ENCODE measurements around the gene LSM14A. TPM values are rescaled to one million over a fixed set of nuclear protein-coding genes. Genes with fewer than 3 reads are reported as not detected.
A peak's percentile ranks its signal among the peaks of the same experiment; 100 is the strongest.
"Not testable (repeated sequence)": the region's sequence is repeated elsewhere in the genome, so short reads cannot be mapped to it uniquely, and the experiment has no call there.

LSM14A gene
- total RNA-seq, 1 donor from 2014 or later: 86.3 TPM

DNA sequence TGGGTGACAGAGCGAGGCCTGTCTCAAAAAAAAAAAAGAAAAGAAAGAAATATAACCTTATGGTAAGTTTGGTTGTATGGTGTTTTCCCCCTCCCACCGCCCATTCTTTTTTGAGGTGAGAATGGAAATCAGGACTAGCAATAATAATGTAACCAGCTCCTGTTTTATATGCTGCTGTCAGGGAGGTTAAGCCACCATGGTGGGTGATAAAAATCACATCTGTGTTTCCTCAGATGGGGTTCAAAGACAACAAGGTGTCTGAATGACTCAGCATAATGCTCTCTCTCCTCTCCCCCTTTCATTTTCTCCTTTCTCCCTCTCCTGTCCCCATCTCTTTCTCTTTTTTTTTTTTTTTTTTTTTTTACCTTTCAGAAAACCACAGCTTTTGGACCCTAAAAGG lies 53.7 kb downstream of the LSM14A start:
- DNase-seq (ENCODE audit: extremely low read depth, low read depth, low spot score): no peak

DNA sequence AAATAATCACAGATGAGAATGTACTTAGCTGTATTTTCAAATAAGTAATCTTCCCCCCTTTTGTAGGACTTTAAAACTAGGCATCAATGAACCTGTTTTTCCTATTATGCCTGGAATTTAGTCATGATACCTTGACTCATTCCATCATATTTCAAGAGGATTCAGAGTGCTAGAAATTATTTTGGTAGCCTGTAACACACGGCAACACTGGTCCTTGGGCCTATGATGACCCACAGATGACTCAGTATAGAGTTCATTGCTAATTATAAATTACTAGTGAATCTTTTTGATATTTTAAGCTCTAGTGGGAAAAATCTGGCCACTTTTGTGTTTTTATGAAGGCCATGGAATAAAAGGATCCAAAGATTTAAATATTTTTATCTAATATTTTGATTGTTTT lies 56.0 kb downstream of the LSM14A start:
- no peak for DNase-seq (ENCODE audit: extremely low read depth, low read depth, low spot score)

DNA sequence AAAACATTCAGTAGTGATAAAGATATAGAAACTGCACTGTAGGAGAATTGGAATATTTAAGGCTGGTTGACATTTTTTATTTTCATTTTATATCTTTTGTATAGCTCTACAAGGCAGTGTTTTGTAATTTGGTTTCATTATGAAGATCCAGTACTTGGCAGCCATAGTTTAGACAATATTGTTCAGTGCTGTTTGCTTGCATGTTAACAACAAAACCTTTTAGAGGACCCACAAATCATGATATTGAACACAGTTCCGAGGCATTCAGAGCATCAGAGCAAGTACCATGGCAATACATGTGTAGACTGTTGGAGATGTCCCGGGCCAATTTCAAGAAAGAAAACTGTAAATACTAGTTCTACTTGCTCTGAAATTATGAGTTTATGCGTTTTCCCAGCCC lies 56.5 kb downstream of the LSM14A start:
- no peak for DNase-seq (ENCODE audit: extremely low read depth, low read depth, low spot score)

DNA sequence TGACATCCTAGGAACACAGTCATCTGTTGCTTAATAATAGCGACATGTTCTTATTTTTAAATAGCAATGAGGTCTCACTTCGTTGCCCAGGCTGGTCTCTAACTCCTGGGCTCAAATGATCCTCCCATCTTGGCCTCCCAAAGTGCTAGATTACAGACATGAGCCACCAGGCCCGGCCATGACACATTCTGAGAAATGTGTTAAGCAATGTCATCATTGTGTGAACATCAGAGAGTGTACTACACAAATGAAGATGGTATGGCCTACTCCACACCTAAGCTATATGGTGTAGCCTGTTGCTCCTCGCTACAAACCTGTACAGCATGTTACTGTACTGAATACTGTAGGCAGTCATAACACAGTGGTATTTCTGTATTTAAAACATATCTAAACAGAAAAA lies 57.4 kb downstream of the LSM14A start:
- DNase-seq (ENCODE audit: extremely low read depth, low read depth, low spot score): no peak

DNA sequence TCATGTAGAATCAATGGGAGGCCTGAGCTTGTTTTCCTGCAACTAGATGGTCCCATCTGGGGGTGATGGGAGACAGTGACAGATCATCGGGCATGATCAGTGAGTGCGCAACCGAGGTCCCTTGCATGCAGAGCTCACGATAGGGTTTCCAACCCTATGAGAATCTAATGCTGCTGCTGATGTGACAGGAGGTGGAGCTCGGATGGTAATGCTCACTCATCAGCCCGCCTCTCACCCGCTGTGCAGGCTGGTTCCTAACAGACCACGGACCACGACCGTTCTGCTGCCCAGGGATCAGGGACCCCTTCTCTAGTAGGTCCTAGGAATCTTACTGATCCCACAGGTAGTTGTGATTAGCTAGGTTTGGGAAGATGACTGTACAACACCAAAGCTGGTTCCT lies 58.5 kb downstream of the LSM14A start:
- no peak for DNase-seq (ENCODE audit: extremely low read depth, low read depth, low spot score)

DNA sequence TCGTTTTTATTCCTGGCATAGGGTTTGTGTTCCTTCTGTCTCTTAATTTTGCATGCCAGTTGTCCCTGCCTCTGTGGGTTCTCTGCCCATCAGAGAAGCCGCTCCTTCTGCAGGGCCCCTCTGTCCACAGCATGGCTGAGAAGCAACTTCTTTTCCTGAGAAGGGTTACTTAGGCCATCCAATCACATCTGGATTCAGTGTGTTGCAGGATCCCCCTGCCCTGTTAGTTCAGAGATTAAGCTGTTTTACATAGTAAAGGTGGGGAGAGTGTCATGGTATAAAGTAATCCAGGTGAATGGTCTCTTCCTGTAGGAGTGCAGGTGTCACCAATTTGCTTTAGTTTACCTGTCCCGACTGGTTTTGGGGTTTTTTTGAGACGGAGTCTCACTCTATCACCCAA lies 59.1 kb downstream of the LSM14A start:
- no peak for DNase-seq (ENCODE audit: extremely low read depth, low read depth, low spot score)

DNA sequence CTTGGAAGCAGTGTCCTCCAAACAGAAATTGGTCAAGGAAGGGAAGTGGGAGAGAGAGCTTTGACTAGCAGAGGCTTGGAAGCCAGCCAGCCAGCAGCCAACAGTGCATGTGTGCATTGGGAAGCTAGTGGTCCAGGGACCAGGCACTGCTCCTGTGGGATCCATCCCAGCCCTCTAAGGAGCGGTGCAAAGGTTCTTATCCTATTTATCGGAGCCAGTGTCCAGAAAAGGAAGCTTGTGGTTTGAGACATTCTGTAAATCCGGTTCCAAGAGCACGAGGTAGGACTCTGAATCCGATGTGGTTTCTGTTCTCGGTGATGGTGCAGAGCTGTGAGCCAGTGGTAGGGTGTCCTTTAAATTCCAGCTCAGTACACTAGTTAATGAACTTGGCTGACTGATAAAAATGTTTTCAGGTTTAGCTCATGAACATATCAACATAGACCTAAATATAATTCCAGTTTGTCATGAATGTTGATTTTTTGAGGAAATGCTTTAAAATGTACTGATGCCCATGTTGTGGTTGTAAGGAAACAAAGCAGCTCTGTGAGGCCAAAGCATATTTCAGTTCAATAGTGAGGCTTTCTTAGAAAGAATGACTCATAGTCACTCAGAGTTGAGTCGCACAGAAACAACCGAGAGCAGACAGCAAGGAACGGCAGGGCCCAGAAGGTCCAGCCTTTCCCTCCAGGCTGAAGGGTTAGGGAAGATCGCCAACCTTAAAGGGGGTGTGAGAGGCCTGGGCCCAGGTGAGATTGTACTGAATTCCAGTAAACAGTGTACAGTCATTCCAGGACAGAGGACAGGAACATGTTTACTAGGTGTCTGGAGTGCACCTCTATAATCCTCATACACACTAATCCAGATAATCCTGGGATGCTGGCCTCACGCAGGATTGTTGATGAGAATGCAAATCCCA lies 60.5 kb downstream of the LSM14A start:
- DNase-seq (ENCODE audit: extremely low read depth, low read depth, low spot score): peak; percentile 72

DNA sequence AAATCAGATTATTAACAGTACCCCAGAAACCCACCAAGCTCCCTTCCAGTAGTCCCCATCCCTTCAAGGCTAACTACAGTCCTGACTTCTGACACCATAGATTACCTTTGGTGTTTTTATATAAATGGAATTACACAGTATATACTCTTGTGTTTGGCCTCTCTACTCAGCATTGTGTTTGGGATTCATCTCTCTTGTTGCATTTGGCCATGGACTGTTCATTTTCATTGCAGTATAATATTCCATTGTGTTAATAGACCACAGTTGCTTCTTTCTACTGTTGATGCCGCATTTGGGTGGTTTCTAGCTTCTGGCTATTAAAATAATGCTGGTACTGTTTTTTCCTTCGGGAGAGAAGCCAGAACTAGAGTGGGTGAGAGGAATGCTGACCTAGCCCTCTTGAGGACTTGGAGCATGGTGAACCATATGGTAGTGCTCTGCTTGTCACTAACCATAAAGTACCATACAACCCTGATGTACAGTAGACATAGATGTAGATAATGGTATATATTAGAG lies 63.2 kb downstream of the LSM14A start:
- DNase-seq (ENCODE audit: extremely low read depth, low read depth, low spot score): no peak

DNA sequence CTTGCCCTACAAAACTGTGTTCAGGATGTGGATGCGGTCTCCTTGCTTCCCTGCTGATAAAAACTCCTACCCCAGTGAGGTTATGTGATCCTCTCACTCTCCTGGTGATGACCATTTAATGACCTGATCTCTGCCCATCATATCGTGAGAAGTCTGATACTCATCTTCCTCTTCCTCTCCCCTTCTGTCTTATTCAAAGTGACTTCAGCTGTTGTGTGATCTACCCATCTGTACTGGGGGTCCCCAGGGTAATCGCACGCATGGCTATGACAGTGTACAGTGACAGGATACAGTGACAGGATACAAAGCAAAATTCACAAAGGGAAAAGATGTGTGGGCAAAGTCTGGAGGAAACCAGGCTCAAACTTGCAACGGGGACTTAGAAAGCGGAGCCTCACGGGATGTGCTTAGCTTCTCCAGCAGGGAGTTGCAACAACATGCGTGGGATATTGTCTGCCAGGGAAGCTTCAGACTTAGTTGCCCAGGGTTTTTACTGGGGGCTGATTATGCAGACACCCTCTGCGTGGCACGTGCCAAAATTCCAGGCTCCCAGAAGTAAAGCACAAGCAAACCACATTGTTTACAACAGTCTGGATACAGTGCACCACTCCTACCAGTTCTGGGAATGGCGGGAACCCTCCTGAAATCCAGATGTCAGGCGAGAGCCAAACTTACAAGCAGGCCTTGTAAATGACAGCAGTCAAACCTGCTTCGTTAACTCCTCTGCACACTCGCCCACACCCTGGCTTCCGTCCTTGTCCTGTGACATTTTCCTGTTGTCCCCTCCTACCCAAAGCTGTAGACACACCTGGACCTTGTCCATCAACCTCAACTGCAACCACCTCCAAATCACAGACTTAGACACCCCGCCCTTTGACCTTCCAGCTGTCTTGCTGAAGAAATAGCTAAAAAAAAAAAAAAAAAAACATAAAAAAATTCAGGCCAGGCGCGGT lies 64.0 kb downstream of the LSM14A start:
- DNase-seq (ENCODE audit: extremely low read depth, low read depth, low spot score): no peak

DNA sequence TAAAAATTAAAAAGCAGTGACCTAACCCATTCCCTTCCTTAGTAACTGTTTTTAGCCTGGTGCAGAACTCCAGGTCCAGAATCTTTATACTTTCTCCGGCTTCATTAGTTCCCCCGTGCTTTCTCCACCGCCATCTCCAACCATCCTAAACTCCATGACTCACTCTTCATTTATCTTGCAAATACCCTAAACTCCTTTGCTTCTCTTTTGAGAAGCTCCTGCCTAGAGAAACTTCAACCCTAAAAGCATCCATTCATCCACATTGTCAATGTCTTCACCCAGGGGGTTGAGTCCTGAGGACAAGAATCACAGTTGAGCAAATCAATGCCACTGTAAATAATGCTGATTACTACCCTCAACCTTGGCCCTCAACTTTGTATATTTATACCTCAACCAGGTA lies 65.0 kb downstream of the LSM14A start:
- DNase-seq (ENCODE audit: extremely low read depth, low read depth, low spot score): no peak

DNA sequence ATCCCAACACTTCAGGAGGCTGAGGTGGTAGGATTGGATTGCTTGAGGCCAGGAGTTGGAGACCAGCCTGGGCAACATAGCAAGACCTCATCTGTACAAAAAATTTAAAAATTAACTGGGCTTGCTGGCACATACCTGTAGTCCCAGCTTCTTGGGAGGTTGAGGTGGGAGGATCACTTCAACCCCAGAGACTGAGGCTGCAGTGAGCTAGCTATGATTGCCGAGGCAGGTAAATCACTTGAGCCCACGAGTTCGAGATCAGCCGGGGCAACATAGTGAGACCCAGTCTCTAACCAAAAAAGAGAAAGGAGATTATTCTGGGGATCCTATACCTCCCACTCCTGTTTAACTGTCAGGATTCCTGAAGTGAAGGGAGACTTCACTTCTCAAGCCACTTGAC lies 65.6 kb downstream of the LSM14A start:
- no peak for DNase-seq (ENCODE audit: extremely low read depth, low read depth, low spot score)

DNA sequence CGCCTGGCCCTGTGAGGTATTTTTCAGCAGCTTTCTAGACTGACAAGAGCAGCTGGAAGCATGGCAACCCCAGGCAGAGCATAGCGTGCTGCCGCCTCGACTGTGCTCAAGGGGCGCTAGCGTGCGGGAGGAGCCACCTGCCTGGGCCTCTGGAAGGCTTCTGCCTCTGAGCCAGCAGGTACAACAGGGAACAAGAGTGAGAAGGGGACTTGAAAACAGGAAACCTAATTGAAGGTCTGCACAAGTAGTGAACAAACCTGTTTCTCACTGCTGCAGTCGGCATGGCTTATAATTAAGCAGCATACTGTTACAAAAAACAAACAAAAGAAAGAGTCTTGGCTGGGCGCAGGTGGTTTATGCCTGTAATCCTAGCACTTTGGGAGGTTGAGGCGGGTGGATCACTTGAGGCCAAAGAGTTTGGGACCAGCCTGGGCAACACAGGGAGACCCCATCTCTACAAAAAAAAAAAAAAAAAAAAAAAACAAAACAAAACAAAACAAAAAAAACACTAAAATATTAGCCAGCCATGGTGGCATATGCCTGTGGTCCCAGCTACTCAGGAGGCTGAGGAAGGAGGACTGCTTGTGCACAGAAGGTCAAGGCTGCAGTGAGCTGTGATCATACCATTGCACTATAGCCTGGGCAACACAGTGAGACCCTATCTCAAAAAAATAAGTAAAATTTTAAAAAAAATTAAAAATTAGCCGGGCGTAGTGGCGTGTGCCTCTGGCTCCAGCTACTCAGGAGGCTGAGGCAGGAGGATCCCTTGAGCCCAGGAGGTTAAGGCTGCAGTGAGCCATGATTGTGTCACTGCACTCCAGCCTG lies 69.4 kb downstream of the LSM14A start:
- DNase-seq (ENCODE audit: extremely low read depth, low read depth, low spot score): no peak

DNA sequence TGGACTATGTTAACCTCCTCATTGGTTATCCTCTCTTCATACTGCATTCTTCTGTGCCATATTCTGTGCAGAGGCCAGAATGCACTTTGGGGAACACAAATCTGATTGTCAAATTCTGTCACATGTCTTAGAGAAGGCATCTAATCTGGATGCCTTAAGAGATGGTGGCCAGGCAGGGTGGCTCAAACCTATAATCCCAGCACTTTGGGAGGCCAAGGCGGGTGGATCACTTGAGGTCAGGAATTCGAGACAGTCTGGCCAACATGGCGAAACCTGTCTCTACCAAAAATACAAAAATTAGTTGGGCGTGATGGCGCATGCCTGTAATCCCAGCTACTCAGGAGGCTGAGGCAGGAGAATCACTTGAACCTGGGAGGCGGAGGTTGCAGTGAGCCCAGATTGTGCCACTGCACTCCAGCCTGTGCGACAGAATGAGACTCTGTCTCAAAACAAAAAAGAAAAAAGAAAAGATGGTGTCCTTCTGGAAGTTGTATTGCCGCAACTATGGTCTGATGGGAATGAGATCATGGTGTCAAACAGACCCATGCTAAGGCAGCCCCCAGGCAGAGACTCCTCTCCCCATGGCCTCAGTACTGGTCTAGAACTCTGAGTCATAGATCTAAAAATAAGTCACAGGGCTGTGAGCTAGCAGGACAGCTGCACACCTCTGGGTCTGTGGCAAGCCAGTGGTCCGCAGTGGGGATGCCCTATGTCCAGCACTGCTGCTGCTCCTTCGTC lies 71.0 kb downstream of the LSM14A start:
- DNase-seq (ENCODE audit: extremely low read depth, low read depth, low spot score): not testable (repeated sequence)

DNA sequence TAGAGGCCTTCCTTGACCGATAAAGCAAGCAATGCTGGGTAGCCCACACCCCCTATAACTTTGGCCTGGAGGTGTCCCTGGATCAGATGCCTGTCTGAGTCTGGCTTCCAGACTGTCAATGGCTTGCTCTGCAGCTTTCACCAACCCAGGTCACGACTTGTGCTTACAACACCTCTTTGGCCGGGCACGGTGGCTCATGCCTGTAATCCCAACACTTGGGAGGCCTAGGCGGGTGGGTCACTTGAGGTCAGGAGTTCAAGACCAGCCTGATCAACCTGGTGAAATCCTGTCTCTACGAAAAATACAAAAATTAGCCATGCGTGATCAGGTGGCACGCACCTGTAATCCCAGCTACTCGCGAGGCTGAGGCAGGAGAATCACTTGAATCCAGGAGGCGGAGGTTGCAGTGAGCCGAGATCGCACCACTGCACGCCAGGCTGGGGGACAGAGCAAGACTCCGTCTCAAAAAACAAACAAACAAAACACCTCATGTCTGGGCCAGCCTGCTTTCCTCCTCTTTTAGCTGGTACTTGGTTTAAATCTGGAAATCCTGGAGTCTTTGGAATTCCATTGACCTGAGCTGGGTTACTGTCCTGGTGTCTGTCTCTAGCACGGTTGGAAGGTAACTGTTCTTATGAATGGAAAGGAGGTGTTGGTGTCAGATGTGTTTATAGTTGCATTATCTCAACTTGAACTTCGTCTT lies 71.7 kb downstream of the LSM14A start:
- no peak for DNase-seq (ENCODE audit: extremely low read depth, low read depth, low spot score)

DNA sequence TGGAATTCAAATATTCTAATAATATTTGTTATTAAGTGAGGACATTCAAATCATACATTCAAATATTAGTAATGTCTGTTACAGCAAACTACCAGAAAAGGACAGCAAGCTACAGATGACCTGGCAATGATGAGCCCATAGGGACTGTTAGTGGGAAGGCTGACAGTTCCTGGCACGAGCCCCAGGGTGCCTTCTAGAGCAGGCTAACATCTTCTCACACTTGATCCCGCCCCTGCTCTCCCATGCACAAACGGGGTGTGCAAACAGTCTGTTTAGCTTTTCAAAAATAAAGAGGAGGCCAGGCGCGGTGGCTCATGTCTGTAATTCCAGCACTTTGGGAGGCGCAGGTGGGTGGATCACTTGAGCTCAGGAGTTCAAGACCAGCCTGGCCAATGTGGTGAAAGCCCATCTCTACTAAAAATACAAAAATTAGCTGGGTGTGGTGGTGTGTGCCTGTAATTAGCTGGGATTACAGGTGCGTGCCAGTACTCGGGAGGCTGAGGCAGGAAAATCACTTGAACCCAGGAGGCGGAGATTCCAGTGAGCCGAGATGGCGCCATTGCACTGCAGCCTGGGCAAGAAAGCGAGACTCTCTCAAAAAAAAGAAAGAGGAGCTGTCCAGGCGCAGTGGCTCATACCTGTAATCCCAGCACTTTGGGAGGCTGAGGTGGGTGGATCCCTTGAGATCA lies 72.5 kb downstream of the LSM14A start:
- no peak for DNase-seq (ENCODE audit: extremely low read depth, low read depth, low spot score)

DNA sequence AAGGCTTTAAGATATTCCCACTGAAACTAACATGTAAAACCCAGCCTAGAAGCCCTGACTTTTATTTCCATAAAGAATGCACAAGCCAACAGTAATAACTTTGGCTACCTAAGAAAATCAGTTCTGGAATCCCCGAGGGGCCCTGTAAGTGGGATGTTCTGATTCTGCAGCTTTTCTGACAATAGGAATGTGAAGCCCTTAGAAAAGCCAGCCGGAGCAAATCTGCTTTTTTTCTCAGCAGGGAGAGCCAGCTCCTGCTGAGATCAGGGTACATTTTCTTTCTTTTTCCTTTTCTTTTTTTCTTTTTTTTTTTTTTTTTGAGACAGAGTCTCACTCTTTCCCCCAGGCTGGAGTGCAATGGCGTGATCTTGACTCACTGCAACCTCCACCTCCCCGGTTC lies 74.0 kb downstream of the LSM14A start:
- DNase-seq (ENCODE audit: extremely low read depth, low read depth, low spot score): no peak

DNA sequence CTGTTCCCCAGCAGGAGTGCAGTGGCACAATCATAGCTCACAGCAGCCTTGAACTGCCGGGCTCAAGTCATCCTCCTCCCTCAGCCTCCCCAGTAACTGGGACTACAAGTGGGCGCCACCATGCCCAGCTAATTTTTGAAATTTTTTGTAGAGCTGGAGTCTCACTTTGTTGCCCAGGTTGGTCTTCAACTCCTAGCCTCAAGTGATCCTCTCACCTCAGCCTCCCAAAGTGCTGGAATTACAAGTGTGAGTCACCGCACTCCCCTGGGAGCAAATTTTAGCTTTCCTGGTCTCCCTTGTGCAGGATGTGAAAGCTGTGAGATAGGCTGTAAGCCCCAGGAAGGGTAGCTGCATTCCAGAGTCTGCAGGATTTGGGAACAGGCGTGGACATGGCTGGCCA lies 76.6 kb downstream of the LSM14A start:
- no peak for DNase-seq (ENCODE audit: extremely low read depth, low read depth, low spot score)

DNA sequence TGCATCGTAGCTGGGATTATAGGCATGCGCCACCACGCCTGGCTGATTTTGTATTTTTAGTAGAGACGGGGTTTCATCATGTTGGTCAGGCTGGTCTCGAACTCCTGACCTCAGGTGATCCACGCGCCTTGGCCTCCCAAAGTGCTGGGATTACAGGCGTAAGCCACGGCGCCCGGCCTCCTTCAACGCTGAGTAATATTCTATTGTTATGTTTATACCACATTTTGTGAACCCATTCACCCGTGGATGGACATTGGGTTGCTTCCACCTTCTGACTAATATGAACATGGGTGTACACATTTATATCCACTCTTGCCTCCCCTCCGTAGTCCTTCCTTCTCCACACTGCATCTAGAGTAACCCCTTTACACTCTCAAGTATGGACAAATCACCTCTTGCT lies 80.9 kb downstream of the LSM14A start:
- not testable (repeated sequence) for DNase-seq (ENCODE audit: extremely low read depth, low read depth, low spot score)

DNA sequence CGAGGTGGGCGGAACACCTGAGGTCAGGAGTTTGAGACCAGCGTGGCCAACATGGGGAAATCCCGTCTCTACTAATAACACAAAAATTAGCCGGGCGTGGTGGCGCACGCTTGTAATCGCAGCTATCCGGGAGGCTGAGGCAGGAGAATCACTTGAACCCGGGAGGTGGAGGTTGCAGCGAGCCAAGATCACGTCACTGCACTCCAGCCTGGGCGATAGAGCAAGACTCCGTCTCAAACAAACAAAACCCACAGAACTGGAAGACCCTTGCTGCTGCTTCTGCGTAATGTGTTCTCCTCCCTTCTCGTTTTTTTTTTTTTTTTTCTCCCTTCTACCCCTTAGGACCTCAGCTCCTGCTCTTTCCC lies 81.4 kb downstream of the LSM14A start:
- DNase-seq (ENCODE audit: extremely low read depth, low read depth, low spot score): not testable (repeated sequence)

All from glomerular endothelial cell (primary cell).